22Rv1 (cell line): ENCODE measurements around the gene POU2F2.

Source experiments
- CTCF ChIP-seq: fragments of 450-650 bp; IDR thresholded peaks from 2 replicates; pipeline ENCODE4 v1.5.1; 2017; ENCODE audit warnings: mild to moderate bottlenecking
- ZFX ChIP-seq: fragments of 450-650 bp; IDR thresholded peaks from 2 replicates; pipeline ENCODE4 v1.6.1; 2017; ENCODE audit warnings: antibody characterized with exemption, borderline replicate concordance

GRCh38 chr19:42060117-42060516 is 72.1 kb downstream of the POU2F2 start:
- TF ChIP-seq CTCF = no peak
- no peak for TF ChIP-seq ZFX
